ENCODE results near the gene NDST1. TPM values are rescaled to one million over a fixed set of nuclear protein-coding genes. Genes with fewer than 3 reads are reported as not detected.
"Not testable (repeated sequence)": the region's sequence is repeated elsewhere in the genome, so short reads cannot be mapped to it uniquely, and the experiment has no call there.

NDST1 gene
- polyA plus RNA-seq, 4 donors = 7.4 to 44.5 (median 21.0) TPM

DNA sequence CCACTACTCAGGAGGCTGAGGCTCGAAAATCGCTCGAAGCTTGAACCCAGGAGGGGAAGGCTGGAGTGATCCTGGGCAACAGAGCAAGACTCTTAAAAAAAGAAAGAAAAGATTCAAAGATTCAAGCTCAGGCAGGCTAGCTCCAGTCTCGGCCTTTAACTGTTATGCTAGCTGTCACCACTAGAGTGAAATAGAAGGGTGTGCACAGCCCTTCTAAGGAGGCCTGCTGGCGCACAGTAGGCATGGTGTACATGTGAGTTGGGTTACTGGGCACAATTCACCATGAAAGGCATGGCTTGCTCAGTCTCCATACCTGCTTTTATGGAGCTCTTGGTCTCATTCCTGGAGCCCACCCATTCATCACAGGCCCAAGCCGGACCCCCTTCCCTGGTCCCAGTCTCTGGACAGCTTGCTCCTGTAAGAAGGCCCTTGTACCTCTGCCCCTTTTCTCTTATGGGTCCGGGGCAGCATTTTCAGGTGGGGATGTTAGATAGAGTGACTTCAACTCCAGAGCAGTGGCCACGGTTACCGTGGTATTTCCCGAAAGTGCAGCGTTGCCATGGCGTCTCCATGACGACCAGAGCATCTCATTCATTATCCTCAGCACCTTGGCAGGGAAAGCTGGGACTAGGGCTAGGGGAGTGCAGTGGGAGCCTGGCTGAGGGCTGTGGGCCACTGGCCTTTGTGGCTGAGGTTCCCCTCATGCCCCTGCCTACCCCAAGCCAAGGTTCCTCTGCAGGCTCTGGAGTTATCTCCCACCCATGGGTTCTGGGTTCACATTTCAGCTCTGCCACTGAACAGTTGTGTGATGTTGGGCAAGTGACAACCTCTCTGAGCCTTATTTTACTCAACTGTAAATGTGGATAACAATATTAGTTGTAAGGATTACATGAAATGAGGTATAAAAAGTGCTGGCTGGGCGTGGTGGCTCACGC, 5.7 kb downstream of the NDST1 start:
- DNase-seq = no peak
- no peaks in the 10 kb centered on the region for H3K27me3 ChIP-seq (ENCODE audit: control insufficient read depth in 3 of 3, insufficient read depth in 3 of 3, low read length in 3 of 3)

DNA sequence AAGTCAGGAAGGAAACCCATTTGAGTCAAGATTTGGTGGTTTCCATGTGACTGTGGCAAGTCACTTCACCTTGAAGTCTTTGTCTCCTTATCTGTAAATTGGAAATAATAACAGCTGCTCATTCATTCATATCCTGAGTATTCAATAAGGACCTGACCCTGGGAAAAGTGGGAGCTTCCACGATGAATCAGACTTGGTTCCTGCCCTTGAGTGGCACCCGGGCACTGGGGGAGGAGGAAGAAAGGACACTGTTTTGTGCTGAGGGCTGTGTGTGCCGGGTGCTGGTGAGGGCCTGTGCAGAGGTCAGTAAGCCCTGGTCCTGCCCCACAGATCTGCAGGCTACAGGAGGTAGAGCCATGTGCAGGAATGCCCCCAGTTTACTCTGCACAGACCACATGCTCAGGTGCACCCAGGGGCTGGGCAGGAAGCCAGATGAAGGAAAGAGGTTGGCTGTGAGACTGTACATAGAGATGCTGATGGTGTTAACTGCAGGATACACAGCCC, 6.8 kb downstream of the NDST1 start:
- peaks cover 19 to 64% (median 27%) of the 10 kb centered on the region in 3 donors for H3K4me1 ChIP-seq (ENCODE audit: control insufficient read depth in 3 of 3, insufficient read depth in 2 of 3, low read depth in 1 of 3, low read length in 2 of 3)
- no peaks in the 10 kb centered on the region for H3K9me3 ChIP-seq (ENCODE audit: control insufficient read depth in 2 of 2, insufficient read depth in 1 of 2, low read depth in 1 of 2, low read length in 1 of 2)
- no peak overlapping the region for H3K4me3 ChIP-seq (ENCODE audit: low read depth in 1 of 3, low read length in 3 of 3)
- DNase-seq = peak in 1 of 2 donors; percentile 79
- FAIRE-seq = no peak
- no peaks in the 10 kb centered on the region for H3K27me3 ChIP-seq (ENCODE audit: control insufficient read depth in 3 of 3, insufficient read depth in 3 of 3, low read length in 3 of 3)
- H3K36me3 ChIP-seq (ENCODE audit: control insufficient read depth in 3 of 3, insufficient read depth in 2 of 3, low read depth in 1 of 3, low read length in 3 of 3) = peaks cover 0 to 39% (median 0%) of the 10 kb centered on the region in 3 donors
- H3K27ac ChIP-seq (ENCODE audit: low read depth in 1 of 3, low read length in 2 of 3) = peak overlapping the region in 2 of 3 donors; percentile 6 to 74
- WGBS, 3 donors = 17 to 43% (median 23%) methylated on average over 3 of the region's 3 CpGs

More for the DNA sequence above, 5.7 kb downstream of the NDST1 start:
- H3K36me3 ChIP-seq (ENCODE audit: control insufficient read depth in 3 of 3, insufficient read depth in 2 of 3, low read depth in 1 of 3, low read length in 3 of 3) = peaks cover 0 to 34% (median 0%) of the 10 kb centered on the region in 3 donors
- peak overlapping the region in 2 of 3 donors; percentile 13 to 74 for H3K27ac ChIP-seq (ENCODE audit: low read depth in 1 of 3, low read length in 2 of 3)
- WGBS, 3 donors = 88 to 93% (median 90%) methylated on average over 15 of the region's 15 CpGs
- H3K4me3 ChIP-seq (ENCODE audit: low read depth in 1 of 3, low read length in 3 of 3) = no peak overlapping the region
- H3K4me1 ChIP-seq (ENCODE audit: control insufficient read depth in 3 of 3, insufficient read depth in 2 of 3, low read depth in 1 of 3, low read length in 2 of 3) = peaks cover 20 to 72% (median 27%) of the 10 kb centered on the region in 3 donors
- no peaks in the 10 kb centered on the region for H3K9me3 ChIP-seq (ENCODE audit: control insufficient read depth in 2 of 2, insufficient read depth in 1 of 2, low read depth in 1 of 2, low read length in 1 of 2)
- FAIRE-seq = no peak

DNA sequence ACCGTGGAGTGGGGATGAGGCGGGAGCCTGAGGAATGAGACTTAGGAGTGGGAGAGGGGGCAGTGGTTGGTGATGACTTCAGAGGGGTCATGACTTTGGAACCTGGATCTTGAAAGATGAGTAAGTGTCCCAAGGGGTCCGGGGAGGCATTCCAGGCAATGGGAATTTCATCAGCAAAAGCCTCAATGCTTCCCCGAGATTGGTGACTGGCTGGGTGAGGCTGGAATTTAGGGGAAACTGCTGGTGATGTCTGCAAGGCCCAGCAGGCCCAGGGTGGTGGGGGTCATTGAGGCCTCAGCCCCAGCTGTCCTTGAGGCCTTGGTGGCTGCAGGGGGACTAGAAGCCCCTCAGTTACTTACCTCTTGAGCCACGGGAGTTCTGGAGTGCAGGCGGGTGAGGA, 7.5 kb downstream of the NDST1 start:
- no peak for FAIRE-seq
- Histone ChIP-seq H3K4me1 (ENCODE audit: control insufficient read depth in 3 of 3, insufficient read depth in 2 of 3, low read depth in 1 of 3, low read length in 2 of 3) (peaks cover 14 to 58% (median 27%) of the 10 kb centered on the region in 3 donors), H3K27ac (ENCODE audit: low read depth in 1 of 3, low read length in 2 of 3) (peak overlapping the region; percentile 7 to 74 (median 65))

DNA sequence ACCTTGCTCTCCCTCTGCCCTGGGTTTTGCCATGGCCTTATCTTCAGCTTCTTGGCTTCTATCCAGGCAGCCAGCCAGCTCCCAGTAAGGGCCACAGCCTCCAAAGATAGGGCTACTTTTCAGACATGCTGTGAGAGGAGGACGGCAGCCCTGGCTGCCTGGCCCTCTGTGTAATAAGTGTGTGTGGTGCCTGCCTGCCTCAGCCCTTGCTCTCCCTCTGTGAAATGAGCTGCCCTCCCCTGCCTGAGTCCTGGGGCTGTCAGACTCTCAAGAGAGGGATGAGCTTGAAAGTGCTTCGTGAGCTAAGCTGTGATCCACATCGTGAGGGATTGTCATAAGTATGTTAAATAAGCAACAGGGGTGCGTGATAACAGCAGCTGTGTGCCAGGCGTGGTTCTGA, 8.1 kb downstream of the NDST1 start:
- no peak for FAIRE-seq

More for the DNA sequence above, 7.5 kb downstream of the NDST1 start:
- Histone ChIP-seq H3K36me3 (ENCODE audit: control insufficient read depth in 3 of 3, insufficient read depth in 2 of 3, low read depth in 1 of 3, low read length in 3 of 3) (peaks cover 0 to 43% (median 0%) of the 10 kb centered on the region in 3 donors), H3K4me3 (ENCODE audit: low read depth in 1 of 3, low read length in 3 of 3) (no peak overlapping the region), H3K27me3 (ENCODE audit: control insufficient read depth in 3 of 3, insufficient read depth in 3 of 3, low read length in 3 of 3) (no peaks in the 10 kb centered on the region), H3K9me3 (ENCODE audit: control insufficient read depth in 2 of 2, insufficient read depth in 1 of 2, low read depth in 1 of 2, low read length in 1 of 2) (no peaks in the 10 kb centered on the region)
- DNase-seq = no peak
- WGBS, 3 donors = 73 to 82% (median 79%) methylated on average over 6 of the region's 6 CpGs

DNA sequence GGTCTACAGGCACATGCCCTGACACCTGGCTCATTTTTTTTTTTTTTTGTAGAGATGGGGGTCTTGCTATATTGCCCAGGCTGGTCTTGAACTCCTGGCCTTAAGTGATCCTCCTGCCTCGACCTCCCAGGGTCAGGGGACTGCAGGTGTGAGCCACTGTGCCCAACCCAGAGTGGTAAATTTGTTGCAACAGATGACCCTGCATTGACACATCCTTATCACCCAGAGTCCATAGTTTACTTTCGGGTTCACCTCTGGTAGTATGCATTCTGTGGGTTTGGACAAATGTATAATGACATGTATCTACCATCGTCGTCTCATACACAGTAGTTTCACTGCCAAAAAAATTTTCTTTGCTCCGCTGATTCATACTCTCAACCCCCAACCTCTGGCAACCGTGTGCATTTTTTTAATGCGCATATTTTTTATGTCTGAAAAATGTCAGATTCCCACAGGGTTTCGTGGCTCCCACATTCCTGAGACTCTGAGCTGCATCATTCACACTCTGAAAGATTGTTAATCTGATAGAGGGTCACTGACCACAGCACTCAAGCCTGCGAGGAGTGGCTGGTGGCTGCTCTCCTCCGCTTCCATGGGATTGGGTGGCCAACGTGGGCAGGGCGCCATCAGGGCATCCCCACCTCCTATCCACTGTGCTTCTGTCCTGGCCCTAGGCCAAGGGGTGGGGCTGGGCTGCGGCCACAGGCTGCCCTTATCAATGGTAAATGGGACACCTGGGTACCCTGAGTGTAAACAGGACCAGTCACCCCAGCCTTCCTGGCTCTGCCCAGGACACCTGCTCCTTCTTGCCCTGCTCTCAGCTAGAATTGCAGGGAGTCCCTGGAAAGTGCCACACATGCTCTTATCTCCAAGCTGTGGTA, 9.6 kb downstream of the NDST1 start:
- DNase-seq (peak; percentile 87 to 97), FAIRE-seq (no peak)
- peak overlapping the region; percentile 85 to 89 (median 86) for H3K27ac ChIP-seq (ENCODE audit: low read depth in 1 of 3, low read length in 2 of 3)
- WGBS, 3 donors = 11 to 29% (median 15%) methylated on average over 13 of the region's 13 CpGs
- H3K9me3 ChIP-seq (ENCODE audit: control insufficient read depth in 2 of 2, insufficient read depth in 1 of 2, low read depth in 1 of 2, low read length in 1 of 2) = no peaks in the 10 kb centered on the region
- no peaks in the 10 kb centered on the region for H3K27me3 ChIP-seq (ENCODE audit: control insufficient read depth in 3 of 3, insufficient read depth in 3 of 3, low read length in 3 of 3)
- no peak overlapping the region for H3K4me3 ChIP-seq (ENCODE audit: low read depth in 1 of 3, low read length in 3 of 3)
- H3K36me3 ChIP-seq (ENCODE audit: control insufficient read depth in 3 of 3, insufficient read depth in 2 of 3, low read depth in 1 of 3, low read length in 3 of 3) = peaks cover 0 to 54% (median 0%) of the 10 kb centered on the region in 3 donors
- H3K4me1 ChIP-seq (ENCODE audit: control insufficient read depth in 3 of 3, insufficient read depth in 2 of 3, low read depth in 1 of 3, low read length in 2 of 3) = peaks cover 7 to 47% (median 13%) of the 10 kb centered on the region in 3 donors

More for the DNA sequence above, 8.1 kb downstream of the NDST1 start:
- peak; percentile 49 to 79 for DNase-seq
- H3K4me3 ChIP-seq (ENCODE audit: low read depth in 1 of 3, low read length in 3 of 3) = no peak overlapping the region
- no peaks in the 10 kb centered on the region for H3K9me3 ChIP-seq (ENCODE audit: control insufficient read depth in 2 of 2, insufficient read depth in 1 of 2, low read depth in 1 of 2, low read length in 1 of 2)
- peaks cover 0 to 47% (median 0%) of the 10 kb centered on the region in 3 donors for H3K36me3 ChIP-seq (ENCODE audit: control insufficient read depth in 3 of 3, insufficient read depth in 2 of 3, low read depth in 1 of 3, low read length in 3 of 3)
- H3K27me3 ChIP-seq (ENCODE audit: control insufficient read depth in 3 of 3, insufficient read depth in 3 of 3, low read length in 3 of 3) = no peaks in the 10 kb centered on the region
- WGBS, 3 donors = 23 to 48% (median 37%) methylated on average over 5 of the region's 5 CpGs
- H3K27ac ChIP-seq (ENCODE audit: low read depth in 1 of 3, low read length in 2 of 3) = peak overlapping the region; percentile 58 to 82 (median 65)
- H3K4me1 ChIP-seq (ENCODE audit: control insufficient read depth in 3 of 3, insufficient read depth in 2 of 3, low read depth in 1 of 3, low read length in 2 of 3) = peaks cover 12 to 53% (median 23%) of the 10 kb centered on the region in 3 donors

DNA sequence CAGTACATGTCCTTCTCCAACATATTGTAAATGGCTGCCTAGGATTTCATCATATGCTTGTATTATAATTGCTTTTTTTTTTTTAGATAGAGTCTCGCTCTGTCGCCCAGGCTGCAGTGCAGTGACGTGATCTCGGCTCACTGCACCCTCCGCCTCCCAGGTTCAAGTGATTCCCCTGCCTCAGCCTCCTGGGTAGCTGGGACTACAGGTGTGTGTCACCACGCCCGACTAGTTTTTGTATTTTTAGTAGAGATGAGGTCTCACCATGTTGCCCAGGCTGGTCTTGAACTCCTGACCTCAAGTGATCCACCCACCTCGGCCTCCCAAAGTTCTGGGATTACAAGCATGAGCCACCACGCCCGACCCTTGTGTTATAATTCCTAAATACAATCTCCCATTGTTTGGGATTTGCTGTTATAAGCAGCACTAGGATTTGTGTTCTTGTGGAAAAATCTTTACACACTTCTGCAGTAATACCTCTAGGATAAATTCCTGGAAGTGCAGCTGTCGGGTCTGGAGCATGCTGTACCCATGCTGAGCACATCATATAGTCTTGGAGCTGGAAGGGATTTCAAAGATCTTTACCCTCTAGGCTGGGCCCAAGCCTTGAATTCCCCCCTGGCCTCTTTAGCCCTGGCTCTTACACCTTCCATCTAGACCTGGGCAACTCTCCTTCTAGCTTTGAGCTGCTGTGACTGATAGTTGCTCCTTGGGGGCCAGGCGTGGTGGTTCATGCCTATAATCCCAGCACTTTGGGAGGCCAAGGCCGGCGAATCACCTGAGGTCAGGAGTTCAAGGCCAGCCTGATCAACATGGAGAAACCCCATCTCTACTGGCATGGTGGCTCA, 11.0 kb downstream of the NDST1 start:
- not testable (repeated sequence) for DNase-seq; H3K9me3 ChIP-seq (ENCODE audit: control insufficient read depth in 2 of 2, insufficient read depth in 1 of 2, low read depth in 1 of 2, low read length in 1 of 2); FAIRE-seq; H3K4me3 ChIP-seq (ENCODE audit: low read depth in 1 of 3, low read length in 3 of 3); H3K27me3 ChIP-seq (ENCODE audit: control insufficient read depth in 3 of 3, insufficient read depth in 3 of 3, low read length in 3 of 3)
- Histone ChIP-seq H3K36me3 (ENCODE audit: control insufficient read depth in 3 of 3, insufficient read depth in 2 of 3, low read depth in 1 of 3, low read length in 3 of 3) (peaks cover 0 to 59% (median 0%) of the 10 kb centered on the region in 3 donors), H3K27ac (ENCODE audit: low read depth in 1 of 3, low read length in 2 of 3) (peak overlapping the region in 1 of 3 donors; percentile 89), H3K4me1 (ENCODE audit: control insufficient read depth in 3 of 3, insufficient read depth in 2 of 3, low read depth in 1 of 3, low read length in 2 of 3) (peaks cover 13 to 56% (median 13%) of the 10 kb centered on the region in 3 donors)
- WGBS, 3 donors = 61 to 77% (median 64%) methylated on average over 14 of the region's 14 CpGs

- H3K36me3 ChIP-seq (ENCODE audit: control insufficient read depth in 3 of 3, insufficient read depth in 2 of 3, low read depth in 1 of 3, low read length in 3 of 3) = peaks cover 0 to 63% (median 0%) of the 10 kb centered on the region in 3 donors
- 83 to 88% (median 86%) methylated on average over 10 of the region's 10 CpGs for WGBS, 3 donors
- peaks cover 13 to 58% (median 13%) of the 10 kb centered on the region in 3 donors for H3K4me1 ChIP-seq (ENCODE audit: control insufficient read depth in 3 of 3, insufficient read depth in 2 of 3, low read depth in 1 of 3, low read length in 2 of 3)
- H3K27ac ChIP-seq (ENCODE audit: low read depth in 1 of 3, low read length in 2 of 3) = peak overlapping the region in 1 of 3 donors; percentile 89
- no peaks in the 10 kb centered on the region for H3K27me3 ChIP-seq (ENCODE audit: control insufficient read depth in 3 of 3, insufficient read depth in 3 of 3, low read length in 3 of 3)
- no peak for FAIRE-seq
- DNase-seq = no peak
- no peaks in the 10 kb centered on the region for H3K9me3 ChIP-seq (ENCODE audit: control insufficient read depth in 2 of 2, insufficient read depth in 1 of 2, low read depth in 1 of 2, low read length in 1 of 2)
- no peak overlapping the region for H3K4me3 ChIP-seq (ENCODE audit: low read depth in 1 of 3, low read length in 3 of 3)
Measured at GRCh38 chr5:150519560-150519945, 11.6 kb downstream of the NDST1 start.
